ENCODE data around the gene CELF2.
"Not testable (repeated sequence)": the region's sequence is repeated elsewhere in the genome, so short reads cannot be mapped to it uniquely, and the experiment has no call there.

CELF2 gene

DNA sequence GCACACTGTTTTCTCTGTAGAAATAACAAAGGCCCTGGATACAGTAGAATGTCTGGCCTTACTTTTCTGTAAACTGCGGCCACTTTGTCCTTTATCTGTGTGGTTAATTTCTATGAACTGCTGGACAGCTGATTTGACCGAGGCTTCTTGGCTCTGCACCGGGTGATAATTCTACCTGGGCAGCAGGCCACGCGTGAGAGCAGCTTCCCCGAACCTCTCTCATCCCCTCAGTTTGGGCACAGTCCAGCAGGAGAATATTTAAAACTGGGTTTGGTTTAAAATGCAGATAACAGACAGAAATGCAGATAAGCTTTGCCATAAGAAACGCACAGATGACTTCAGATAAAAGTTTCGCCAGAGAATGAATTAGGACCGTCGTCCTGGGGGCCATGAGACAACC is 81.0 kb downstream of the CELF2 start:
- DNase-seq, result no peak

DNA sequence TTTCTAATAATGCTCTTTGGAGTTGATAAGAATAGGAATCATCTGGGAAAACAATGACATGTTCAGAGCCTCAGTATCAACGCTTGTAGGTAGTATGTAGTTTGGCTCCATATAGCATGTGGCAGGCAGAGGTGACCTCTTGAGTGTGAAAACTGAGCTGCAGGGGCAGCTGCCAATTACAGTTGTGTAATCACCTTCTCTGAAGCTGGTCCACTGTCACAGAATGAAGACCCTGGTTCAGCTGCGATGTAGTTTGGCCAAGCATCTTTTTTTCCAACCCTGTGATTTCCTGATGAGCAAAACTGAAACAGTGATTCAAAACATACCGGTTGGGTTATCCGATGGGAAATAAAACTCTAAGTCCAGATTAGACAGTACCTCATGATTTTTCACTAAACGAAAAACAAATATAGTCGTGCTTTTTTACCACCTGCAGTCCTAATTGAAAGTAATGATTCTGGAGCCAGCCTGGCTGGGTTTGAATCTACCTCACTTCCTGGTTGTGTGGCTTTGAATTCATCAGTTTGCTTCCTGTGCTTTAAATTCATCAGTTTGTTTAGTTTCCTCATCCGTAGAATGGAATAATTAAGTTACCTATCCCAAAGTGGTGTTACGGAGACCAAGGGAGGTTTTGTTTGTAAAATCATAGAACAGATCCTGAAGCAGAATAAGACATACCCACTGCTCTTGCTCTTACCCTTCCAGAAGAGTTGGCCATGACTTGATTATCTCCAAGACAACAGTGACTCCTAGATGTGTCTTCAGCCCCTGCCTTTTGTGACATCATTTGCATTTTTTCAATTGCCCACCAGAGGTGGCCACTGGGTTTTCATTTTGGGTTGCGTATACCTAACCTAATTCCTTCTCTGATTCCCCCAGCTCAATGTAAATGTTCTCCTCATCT is 87.4 kb downstream of the CELF2 start:
- no peak for DNase-seq

DNA sequence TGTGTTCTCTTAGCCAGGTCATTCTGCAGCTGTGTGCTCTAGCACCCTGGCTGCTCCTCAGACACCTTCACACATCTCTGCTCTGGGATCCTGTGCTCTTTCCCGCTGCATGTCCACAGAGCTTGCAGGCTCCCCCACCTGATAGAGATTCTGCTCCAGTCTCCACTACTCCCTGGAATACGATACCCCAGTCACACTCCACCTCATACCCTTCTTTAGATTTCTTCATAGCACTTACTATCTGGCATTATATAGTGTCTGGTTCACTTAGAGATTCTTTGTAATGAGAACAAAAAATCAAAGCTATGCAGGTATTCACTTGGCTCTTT is 88.0 kb downstream of the CELF2 start:
- DNase-seq, result no peak

DNA sequence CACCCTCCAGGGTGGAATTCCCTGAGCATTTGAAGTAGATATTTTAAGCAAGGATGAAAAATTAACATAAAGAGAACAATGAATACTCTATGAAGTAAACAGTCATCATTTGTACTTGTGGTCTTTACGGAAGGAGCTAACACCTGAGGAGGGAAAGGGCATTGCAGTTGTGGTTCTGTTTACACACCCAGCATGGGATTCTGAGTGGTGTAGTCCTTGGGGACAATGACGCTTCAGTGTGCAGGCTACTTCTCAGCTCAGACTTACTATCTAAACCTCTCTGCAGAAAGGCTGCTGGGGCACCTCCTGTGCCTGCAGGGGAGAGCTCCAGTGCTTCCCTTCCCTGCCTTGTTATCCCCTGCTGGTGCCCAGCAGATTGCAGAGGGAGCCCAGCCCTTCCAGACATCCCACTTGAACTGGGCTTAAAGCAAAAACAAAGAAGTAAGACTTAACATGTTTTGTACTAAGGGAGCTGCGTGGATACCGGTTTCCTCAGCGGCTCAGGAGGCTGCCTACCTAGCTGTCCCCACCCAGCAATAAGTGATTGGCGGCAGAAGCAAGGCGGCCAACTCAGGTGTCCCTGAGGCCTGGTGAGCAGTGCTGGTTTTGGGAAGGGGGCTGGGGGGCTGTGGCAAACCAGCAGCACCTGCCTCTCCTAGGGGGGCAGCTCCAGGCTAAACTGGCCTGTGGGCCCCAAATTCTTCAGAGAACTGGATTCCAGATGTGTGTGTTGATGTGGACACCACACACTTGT is 89.1 kb downstream of the CELF2 start:
- no peak for DNase-seq

DNA sequence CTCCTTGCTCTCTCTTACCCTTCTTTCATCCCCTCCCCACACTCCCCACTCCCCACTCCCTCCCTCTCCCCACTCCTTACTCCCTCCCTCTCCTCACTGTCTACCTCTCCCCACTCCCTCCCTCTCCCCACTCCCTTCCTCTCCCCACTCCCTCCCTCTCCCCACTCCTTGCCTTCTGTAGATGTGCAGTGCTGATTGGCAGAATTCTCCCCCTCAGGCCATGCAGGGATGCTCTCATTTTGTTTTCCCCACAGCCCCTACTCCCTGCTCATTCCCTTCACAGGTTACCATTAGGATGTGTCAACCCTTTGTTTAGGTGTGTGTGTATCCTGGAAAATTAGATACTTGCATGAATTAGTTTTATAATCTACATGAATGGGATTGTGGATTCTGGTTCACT is 90.3 kb downstream of the CELF2 start:
- DNase-seq, result no peak

DNA sequence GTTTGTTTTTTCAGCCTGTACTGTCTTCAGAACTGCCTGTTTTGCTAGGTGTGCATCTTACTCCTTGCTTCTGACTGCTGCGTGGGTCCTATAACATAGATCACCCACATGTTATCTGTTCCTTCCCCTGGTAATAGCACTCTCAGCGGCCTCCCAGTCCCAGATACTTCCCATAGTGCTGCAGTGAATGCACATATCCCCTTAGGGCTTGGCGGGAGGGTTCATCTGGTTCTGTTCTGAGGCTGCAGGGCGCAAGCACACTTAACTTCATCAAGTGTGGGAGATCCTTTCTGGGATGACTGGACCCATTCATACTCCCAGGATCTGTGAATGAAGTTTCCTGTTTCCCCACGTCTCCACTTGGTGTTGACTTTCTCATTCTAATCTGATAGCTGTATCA is 90.7 kb downstream of the CELF2 start:
- DNase-seq, result no peak

DNA sequence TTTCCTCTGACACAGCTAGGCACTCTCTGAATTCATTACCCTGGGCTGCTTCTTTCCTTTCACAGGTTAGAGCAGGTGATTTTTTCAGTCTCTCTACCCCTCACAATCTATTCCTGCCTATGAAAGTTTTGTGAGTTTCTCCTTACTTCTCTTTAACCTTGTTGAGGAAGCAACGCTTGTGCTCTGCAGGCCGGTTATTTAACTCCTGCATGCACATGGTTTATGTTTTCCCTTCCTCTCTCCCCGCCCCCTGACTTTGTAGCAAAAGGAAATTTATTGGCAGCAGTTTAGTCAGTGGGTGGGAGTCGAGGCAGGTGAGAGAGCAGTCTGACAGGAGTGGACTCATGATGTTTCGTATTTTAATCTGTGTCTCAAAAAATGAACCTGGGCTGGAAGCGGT is 91.9 kb downstream of the CELF2 start:
- no peak for DNase-seq

DNA sequence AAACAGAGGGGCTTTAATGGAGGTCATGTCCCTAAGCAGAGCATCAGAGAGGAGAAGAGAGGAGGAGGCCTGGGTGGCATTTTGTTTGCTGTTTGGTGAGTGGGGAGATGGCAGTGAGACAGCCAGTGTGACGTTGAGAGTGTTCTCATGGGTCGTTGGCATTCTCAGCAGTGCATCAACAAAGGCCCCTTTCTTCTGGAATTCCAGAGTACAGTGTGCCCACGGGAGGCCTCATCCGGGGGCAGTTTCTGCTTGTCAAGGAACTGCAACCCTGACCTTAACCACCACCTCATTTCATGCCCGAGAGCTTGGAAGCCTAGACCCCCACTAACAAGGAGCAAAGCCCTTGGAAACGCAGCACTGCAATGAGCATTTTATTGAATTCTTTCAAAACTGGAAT is 92.9 kb downstream of the CELF2 start:
- no peak for DNase-seq

DNA sequence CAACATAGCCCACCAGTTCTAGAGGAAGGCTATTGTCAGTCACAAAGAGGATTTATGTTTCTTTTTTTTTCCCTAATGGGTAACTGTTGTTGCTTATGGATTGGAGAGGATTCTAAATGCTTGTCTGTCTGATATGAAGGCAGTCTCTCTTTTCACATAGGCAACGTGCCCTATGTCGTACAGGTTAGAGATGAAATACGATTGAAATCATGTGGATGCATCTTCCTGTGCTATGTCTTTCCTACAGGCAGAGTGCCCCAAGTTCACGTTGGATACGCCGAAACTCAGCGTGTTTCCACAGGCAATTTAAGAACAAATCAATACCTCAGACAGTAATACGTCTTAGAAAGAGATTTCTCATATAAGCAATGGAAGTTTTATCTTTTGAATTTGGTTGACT is 93.8 kb downstream of the CELF2 start:
- no peak for DNase-seq

DNA sequence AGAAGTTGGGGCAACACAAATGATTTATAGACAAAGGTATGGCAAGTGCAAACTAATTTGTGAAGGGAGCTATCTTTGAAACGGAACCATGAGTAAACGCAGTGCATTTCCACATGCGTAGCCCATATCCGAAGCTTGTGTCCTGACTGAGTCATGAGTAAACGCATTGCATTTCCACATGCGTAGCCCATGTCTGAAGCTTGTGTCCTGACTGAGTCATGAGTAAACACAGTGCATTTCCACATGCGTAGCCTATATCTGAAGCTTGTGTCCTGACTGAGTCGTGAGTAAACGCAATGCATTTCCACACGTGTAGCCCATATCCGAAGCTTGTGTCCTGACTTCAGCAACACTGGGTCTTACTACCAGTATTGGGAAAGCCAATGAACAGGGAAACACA is 95.0 kb downstream of the CELF2 start:
- DNase-seq, result no peak

DNA sequence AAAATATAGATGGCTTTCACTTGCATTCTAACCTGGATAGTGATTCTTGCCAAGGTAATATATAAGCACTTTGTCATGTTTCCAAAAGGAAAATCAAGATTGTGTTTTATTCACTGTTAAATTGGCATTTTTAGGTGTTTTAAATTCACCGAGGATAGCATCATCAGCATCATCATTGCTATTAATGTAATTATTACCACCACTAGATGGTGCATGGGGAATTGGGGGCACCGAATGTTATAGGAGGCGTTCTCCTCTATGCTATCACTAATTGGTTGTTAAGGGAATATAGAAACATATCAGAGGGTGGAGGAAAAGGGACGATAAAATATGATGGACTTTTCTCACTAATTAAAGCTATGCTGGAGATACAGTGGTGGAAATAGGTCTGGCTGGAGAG is 95.5 kb downstream of the CELF2 start:
- DNase-seq, result peak; percentile 71

DNA sequence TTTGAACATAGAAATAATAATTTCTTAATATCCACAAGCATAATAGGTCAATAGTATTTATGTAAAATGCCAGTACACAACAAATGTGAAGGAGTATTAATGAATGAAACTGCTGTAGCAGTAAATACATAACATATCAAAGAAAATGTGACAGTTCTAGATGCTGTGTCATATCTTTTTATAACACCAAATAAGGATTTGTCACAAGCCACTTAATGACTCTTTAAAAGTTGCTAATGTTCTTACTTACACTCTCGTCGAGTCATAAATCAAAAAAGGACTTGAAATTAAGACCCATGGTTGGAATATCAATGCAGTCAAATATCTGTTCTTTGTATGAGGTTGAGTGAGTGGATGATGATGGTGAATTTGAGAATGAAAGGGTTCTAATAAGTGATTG is 96.6 kb downstream of the CELF2 start:
- DNase-seq, result no peak

DNA sequence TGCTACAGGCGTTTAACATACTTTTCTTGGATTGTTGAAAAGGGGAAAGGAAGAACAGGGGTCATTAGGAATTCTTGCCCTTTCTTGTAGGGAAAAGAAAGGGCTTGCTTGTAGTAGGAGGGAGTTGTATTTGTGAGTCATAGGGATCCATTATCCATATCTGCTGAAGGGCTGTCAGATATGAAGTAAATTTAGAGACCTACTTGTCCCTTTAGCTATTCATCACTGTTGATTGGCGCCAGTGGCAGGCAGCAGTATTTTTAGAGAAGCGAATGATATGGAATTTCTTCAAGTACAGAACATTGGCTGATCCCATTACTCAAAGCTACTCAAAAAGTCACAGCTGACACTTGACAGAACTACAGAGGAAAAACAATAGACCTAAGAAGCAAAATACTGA is 97.7 kb downstream of the CELF2 start:
- DNase-seq, result no peak

DNA sequence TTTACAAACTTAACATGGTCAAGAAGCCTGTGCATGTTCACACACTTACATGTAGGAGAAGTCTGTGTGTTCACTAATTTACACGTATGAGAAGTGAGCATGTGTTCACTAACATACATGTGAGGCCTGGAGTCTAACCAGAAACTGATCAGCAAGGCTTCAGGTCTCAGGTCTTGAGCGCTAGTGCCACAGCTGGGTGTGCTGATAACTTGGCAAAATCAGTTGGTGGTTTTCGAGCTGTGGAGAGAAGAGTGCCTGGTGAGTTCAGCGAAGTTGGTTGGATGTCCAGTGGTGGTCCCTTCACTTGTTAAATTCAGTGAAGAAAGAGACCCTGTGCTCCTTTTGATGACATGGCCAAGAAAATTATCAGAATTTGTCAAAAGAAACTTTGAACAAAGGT is 98.7 kb downstream of the CELF2 start:
- no peak for DNase-seq

DNA sequence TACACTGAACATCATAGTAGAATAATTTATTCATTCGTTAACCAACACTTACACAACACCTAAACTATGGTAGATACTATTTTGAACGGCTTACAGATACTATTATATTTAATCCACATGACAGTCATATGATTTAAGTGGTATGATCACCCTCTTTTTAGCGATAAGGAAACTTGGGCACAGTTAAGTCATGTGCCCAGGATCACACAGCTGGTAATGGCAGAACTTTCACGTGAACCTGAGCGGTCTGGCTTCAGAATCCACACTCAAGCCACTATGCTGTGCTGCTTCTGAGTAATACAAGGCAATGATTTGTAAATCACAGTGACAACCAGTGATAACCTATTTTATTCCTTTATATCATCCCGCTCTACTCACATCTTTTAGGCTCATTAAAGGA is 99.1 kb downstream of the CELF2 start:
- no peak for DNase-seq

DNA sequence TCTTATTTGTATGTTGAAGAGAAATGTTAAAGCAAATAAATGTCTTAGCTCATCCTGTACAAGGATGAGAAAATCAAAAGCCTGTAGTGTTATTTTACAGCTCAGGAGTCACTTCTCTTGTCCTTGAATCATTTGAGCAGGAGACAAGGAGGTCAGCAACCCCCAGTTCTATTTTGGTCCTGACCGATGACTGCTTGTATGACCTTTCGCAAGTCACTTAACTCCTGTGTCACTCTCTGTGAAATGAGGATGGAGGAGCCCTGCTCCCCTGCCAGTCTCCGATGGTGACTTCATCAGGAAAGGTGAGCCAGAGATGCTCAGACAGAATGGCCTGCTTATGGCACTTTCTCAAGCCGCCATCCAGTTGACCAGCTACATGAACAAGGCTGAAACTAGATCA is 101.0 kb downstream of the CELF2 start:
- DNase-seq, result no peak

DNA sequence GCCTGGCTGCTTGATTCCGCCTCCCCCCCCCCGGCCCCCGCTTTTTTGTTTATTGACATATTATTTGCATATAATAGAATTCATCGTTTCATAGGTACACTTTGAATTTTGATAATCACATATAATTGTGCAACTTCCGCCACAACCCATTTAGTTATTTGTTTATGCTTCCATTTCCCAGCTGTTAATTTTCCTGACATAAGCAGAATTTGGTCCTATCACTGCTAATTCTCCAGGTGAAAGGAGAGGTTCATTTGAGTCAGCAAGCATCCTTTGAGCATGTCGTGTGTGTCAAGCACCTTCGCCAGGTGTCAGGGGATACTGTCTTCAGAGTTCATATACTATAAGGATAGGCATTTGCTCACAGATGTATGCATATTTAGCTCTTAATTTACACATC is 102.2 kb downstream of the CELF2 start:
- DNase-seq, result no peak

DNA sequence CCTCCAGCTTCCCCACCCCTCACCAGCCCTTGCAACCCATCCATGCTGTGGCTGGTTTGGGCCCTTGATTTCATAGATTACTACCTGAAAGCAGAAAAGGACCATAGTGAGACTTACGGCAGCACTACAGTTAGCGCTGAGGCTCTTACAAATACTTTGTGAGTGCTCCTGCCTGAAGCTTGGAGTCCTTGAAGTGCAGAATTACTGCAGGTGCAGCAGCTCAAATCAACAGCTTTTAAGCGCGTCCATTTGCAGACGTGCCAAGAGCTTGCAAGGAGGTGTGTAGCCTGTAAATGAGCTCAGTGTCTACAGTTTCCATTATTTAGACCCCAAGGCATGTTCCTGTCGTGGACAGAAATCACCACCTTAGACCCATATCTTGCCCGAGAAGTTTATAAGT is 103.0 kb downstream of the CELF2 start:
- DNase-seq, result no peak

DNA sequence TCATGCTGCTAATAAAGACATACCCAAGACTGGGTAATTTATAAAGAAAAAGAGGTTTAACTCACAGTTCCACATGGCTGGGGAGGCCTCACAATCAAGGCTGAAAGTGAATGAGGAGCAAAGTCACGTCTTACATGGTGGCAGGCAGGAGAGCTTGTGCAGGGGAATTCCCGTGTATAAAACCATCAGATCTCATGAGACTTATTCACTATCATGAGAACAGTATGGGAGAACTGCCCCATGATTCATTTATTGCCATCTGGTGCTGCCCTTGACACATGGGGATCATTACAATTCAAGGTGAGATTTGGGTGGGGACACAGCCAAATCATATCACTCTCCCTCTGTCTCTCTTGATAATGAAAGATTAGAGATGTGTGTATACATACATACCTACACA is 106.2 kb downstream of the CELF2 start:
- DNase-seq, result not testable (repeated sequence)

DNA sequence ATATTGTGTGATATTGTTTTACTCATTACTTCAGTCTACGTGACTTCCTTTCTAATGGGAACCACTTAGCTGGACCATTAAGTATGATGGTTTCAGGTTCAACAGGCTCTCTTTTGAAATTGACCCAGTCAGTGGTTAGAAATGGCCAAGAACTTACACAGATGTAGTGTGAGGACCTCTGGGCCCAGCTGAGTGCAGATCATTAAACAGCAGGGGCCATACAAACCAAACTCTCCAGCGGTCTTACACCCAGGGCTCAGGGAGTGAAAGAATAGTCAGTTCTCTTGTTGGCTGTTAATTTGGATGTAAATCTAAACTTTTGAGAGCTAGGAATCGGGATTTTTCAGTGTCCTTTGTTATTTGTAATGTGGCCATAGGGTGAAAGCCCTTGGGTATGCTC is 107.3 kb downstream of the CELF2 start:
- DNase-seq, result no peak

DNA sequence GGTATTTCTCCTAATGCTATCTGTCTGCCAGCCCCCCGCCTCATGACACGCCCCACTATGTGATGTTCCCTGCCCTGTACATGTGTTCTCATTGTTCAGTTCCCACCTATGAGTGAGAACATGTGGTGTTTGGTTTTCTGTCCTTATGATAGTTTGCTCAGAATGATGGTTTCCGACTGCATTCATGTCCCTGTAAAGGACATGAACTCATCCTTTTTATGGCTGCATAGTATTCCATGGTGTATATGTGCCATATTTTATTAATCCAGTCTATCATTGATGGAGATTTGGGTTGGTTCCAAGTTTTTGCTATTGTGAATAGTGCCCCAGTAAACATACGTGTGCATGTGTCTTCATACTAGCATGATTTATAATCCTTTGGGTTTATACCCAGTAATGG is 109.3 kb downstream of the CELF2 start:
- DNase-seq, result not testable (repeated sequence)

DNA sequence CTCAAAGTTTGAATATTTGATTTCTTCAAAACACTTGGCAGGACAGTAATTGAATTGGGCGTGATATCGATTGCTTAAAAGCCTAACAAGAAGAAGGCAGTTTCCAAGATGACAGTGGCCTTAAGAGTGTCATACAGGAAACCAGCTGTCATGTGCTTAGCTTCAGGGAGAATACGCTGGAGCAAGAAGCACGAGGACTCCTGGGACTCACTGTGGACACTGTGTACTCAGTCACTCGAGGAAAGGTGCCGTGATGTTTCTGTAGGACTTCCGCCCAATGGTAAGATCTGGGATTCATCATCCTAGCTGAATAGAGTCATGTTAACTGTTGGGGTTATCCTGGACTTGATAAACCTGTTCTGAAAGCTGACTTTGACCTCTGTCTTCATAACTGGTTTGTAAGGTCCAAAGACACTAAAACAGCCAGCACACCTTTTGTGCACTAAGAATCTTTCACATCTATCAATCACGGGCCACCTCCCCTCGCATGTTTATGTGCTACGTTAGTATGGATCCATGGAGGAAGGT is 113.5 kb downstream of the CELF2 start:
- DNase-seq, result no peak

DNA sequence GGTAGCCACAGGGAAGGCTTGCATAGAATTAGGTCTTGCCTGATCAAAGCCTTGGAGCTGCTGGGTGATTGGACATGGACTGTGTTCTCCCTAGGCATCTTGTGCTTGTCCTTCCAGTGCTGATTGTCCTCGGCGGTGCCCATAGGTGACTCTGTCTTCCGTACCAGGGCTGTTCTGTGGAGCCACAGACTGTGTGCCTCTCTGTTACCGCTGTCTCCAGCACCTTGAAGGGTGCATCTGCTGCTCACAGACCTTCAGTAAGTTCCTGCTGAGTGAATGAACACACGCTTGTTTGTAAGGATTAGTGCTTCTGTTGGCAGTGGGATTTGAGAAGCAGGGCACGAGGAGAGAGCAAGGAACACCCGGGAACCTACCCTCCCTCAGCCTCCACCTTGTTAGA is 116.7 kb downstream of the CELF2 start:
- no peak for DNase-seq

DNA sequence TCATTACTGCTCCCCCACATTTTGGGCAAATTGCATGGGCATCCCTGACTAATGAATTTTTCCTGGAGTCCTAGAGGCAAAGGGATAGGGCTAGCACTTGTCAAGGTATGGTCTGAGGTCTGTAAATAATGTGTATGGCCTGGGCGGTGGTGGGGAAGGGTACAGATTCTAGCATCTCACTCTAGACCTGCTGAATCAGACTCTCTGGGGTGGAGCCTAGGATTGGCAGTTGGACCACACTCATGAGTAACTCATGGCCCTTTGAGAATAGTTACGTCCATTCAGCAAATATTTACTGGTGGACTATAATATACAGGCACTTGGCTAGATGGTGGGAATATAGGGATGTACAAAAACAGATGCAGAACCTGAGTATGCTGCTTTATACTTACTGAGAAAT is 118.0 kb downstream of the CELF2 start:
- no peak for DNase-seq

Data from CD4-positive, alpha-beta T cell treated with Interleukin-4 for 4 hours (primary cell).